ENCODE results near the gene DNAH1.

The DNAH1 gene

GRCh38 chr3:52447512-52448355, 131.6 kb downstream of the DNAH1 start:
- no peak for DNase-seq (ENCODE audit: low spot score)

All from hepatic stellate cell (primary cell).